HG03039 (cell line): ENCODE data around the gene CEACAM16.
"Not testable (repeated sequence)": the region's sequence is repeated elsewhere in the genome, so short reads cannot be mapped to it uniquely, and the experiment has no call there.

ENCODE experiments used
- ATAC-seq: cut with Tn5 transposase; IDR thresholded peaks from one replicate; pipeline ENCODE4 v1.9.1; 2021; ENCODE audit warnings: mild to moderate bottlenecking, moderate library complexity; ENCODE audit not compliant: unreplicated experiment

The CEACAM16 gene

GRCh38 chr19:44675521-44675920 is 23.4 kb upstream of the CEACAM16 start:
- no peak for ATAC-seq

- ATAC-seq, result no peak
Observed at GRCh38 chr19:44677019-44677811, 21.7 kb upstream of the CEACAM16 start.

GRCh38 chr19:44680536-44680935 is 18.4 kb upstream of the CEACAM16 start:
- no peak for ATAC-seq

- no peak for ATAC-seq
Observed at GRCh38 chr19:44681992-44682790, 16.8 kb upstream of the CEACAM16 start.

GRCh38 chr19:44682807-44683206 is 16.1 kb upstream of the CEACAM16 start:
- no peak for ATAC-seq

- no peak for ATAC-seq
Observed at GRCh38 chr19:44683434-44684210, 15.3 kb upstream of the CEACAM16 start.

- ATAC-seq, result not testable (repeated sequence)
Observed at GRCh38 chr19:44684396-44684795, 14.6 kb upstream of the CEACAM16 start.

GRCh38 chr19:44684892-44685863 is 13.8 kb upstream of the CEACAM16 start:
- ATAC-seq, result no peak

GRCh38 chr19:44685877-44686276 is 13.1 kb upstream of the CEACAM16 start:
- no peak for ATAC-seq

GRCh38 chr19:44686896-44687295 is 12.1 kb upstream of the CEACAM16 start:
- no peak for ATAC-seq

GRCh38 chr19:44687888-44688287 is 11.1 kb upstream of the CEACAM16 start:
- ATAC-seq, result no peak

GRCh38 chr19:44689290-44690130 is 9.4 kb upstream of the CEACAM16 start:
- no peak for ATAC-seq

GRCh38 chr19:44690131-44690440 is 8.9 kb upstream of the CEACAM16 start:
- no peak for ATAC-seq

GRCh38 chr19:44692379-44692721 is 6.6 kb upstream of the CEACAM16 start:
- no peak for ATAC-seq

- no peak for ATAC-seq
Observed at GRCh38 chr19:44694184-44694579, 4.8 kb upstream of the CEACAM16 start.

GRCh38 chr19:44696939-44697669 is 1.8 kb upstream of the CEACAM16 start:
- ATAC-seq, result no peak

GRCh38 chr19:44697670-44698034 is 1.3 kb upstream of the CEACAM16 start:
- no peak for ATAC-seq

- ATAC-seq, result no peak
Observed at GRCh38 chr19:44700547-44700946, 1.6 kb downstream of the CEACAM16 start.

GRCh38 chr19:44701228-44701627 is 2.3 kb downstream of the CEACAM16 start:
- ATAC-seq, result no peak
